HG02588 (cell line): ENCODE data around the gene ENPP7.

Experiments used
- ATAC-seq: cut with Tn5 transposase; IDR thresholded peaks from one replicate; pipeline ENCODE4 v1.9.1; 2021; ENCODE audit warnings: mild to moderate bottlenecking, moderate library complexity; ENCODE audit not compliant: unreplicated experiment

Gene ENPP7

GRCh38 chr17:79776376-79777119, 45.8 kb downstream of the ENPP7 start:
- no peak for ATAC-seq

GRCh38 chr17:79777120-79777893, 46.6 kb downstream of the ENPP7 start:
- ATAC-seq, result no peak

GRCh38 chr17:79777894-79778503, 47.3 kb downstream of the ENPP7 start, which contains the start of gene CBX2:
CBX2 (plus strand) TSS chr17:79778148; CDS start chr17:79778236, 88 bp downstream.
- no peak for ATAC-seq

GRCh38 chr17:79778504-79779083, 47.9 kb downstream of the ENPP7 start:
- no peak for ATAC-seq

GRCh38 chr17:79779084-79779529, 48.4 kb downstream of the ENPP7 start:
- ATAC-seq, result no peak

- ATAC-seq, result no peak
Measured at GRCh38 chr17:79779661-79780365, 49.1 kb downstream of the ENPP7 start.

GRCh38 chr17:79781012-79781650, 50.4 kb downstream of the ENPP7 start:
- ATAC-seq, result no peak

- no peak for ATAC-seq
Measured at GRCh38 chr17:79781736-79782575, 51.2 kb downstream of the ENPP7 start.

- no peak for ATAC-seq
Measured at GRCh38 chr17:79783891-79784290, 53.1 kb downstream of the ENPP7 start.

GRCh38 chr17:79784353-79785016, 53.7 kb downstream of the ENPP7 start:
- no peak for ATAC-seq

- ATAC-seq, result no peak
Measured at GRCh38 chr17:79785017-79785899, 54.5 kb downstream of the ENPP7 start.

GRCh38 chr17:79785900-79786810, 55.4 kb downstream of the ENPP7 start:
- no peak for ATAC-seq

GRCh38 chr17:79786930-79787643, 56.3 kb downstream of the ENPP7 start:
- no peak for ATAC-seq

GRCh38 chr17:79788455-79788854, 57.7 kb downstream of the ENPP7 start:
- no peak for ATAC-seq

- ATAC-seq, result no peak
Measured at GRCh38 chr17:79788989-79789942, 58.5 kb downstream of the ENPP7 start.
